ENCODE measurements around the gene CACNA2D3.
A peak's percentile ranks its signal among the peaks of the same experiment; 100 is the strongest.
"Not testable (repeated sequence)": the region's sequence is repeated elsewhere in the genome, so short reads cannot be mapped to it uniquely, and the experiment has no call there.

The CACNA2D3 gene

GRCh38 chr3:54954521-54954920, 832.2 kb downstream of the CACNA2D3 start:
- DNase-seq = no peak

- no peak for DNase-seq
Observed at GRCh38 chr3:54955496-54955895, 833.1 kb downstream of the CACNA2D3 start.

GRCh38 chr3:54955941-54956340, 833.6 kb downstream of the CACNA2D3 start:
- no peak for DNase-seq

DNA sequence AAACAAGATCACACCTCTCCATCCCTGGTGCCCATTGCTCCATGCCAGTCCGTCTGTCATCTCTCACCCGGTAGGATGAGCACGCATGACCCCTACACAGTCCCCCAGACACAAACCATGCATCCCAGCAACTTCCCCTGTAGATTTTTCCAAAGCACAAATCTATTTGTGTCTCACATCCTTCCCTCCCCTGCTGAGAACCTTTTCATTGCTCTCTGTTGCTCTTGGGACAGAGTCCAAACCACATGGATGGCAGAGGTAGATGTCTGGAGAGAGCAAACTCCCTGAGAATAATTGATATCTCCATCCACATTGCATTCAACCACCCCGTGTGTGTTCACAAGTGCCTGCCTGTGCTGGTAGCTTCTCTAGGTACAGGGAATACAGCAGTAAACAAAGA, 835.4 kb downstream of the CACNA2D3 start:
- DNase-seq = no peak

GRCh38 chr3:54960082-54960481, 837.7 kb downstream of the CACNA2D3 start:
- DNase-seq = peak; percentile 65

- DNase-seq = no peak
Observed at GRCh38 chr3:54960701-54961100, 838.3 kb downstream of the CACNA2D3 start.

DNA sequence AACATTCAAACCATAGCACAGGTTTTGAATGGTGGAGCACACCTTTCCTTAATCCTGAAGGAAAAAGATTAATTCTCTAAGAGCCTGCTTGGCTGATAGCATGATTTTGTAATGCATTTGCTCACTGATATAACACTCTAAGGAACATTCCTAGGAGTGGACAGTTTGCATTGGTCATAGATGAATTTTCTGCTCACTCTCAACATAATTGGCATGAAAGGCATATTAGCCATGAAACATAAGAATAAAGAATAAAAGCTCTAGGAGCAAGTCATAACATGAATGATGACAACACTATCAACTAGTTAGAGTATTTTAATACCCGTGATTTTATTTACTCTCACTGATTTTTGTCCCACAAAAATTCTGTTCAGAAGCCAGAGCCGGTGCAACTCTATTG, 839.8 kb downstream of the CACNA2D3 start:
- DNase-seq = no peak

DNA sequence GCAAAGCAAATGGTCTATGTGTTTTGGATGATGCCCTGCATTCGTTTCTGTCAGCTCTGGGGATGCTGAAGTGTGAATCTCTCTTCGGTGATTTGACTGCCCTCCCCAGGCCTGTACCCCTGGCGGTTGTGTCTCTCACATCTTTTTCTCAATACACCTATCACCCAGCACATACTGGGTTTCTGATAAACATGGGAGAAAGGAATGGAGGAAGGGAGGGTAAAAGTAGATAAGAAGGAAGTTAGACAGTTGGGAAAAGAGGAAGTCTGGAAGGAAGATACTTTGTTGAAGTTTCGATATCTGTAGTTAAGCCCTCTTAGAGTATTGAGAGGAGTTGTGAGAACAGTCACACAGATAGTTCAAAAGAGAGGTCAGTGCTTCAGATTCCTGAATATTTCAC, 841.3 kb downstream of the CACNA2D3 start:
- peak; percentile 85 for DNase-seq

GRCh38 chr3:54964081-54964480, 841.7 kb downstream of the CACNA2D3 start:
- DNase-seq = no peak

- no peak for DNase-seq
Observed at GRCh38 chr3:54965746-54966145, 843.4 kb downstream of the CACNA2D3 start.

DNA sequence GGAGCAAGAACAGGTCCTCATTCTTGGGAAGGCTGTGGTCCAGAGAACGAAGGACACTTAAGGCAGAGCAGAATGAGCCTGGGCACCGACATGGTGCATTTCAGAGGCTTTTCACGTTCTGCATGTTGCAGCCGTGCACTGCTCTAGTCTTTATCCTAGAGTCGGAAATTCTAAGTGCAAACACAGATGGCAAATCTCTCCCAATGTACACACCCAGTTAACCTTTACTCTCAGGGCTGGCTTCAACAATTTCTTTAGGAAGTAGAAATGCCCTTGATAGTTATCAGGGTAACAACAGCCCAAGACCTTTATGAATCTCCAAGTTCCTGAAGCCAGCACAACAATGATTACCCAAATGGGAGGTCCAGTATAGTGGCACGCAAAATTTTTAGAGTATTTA, 844.6 kb downstream of the CACNA2D3 start:
- no peak for DNase-seq

DNA sequence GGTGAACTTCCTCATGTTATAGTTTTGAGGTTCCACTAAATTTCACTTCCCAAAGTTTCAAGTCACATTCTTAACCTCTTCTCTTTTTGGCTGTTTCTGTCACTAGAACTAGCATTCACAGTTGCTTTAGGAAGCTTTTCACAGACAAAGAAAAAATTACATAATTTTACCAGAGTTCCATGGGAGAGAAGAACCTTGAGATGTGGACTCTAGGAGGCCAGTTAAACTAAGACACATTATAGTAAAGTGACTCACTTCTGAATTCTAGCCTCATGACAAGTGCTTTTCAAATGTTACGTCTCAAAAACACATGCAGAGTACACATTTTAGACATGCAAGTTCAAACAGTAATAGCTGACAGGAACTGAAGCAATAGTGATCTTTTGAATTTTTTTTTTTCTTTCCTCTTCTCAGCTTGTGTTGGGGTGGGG, 845.4 kb downstream of the CACNA2D3 start:
- DNase-seq = no peak

- no peak for DNase-seq
Observed at GRCh38 chr3:54968546-54969172, 846.3 kb downstream of the CACNA2D3 start.

DNA sequence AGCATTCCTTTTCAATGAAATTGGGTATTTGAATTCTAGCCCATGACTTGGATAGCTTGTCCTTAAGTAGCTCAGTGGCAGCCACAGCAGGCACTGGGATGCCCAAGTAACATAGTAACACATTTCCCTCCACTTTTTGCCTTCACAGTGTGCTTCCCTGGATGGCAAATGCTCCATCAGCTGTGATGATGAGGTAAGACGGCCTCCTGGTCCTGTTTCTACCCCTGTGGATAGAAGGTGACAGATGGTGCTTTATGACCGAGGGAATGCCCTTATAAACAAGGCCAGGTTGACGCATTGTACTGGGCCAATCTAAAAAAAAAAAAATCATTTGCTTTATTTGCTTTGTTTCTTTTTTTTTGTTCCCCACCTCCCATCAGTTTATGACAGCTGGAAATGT, 847.3 kb downstream of the CACNA2D3 start:
- DNase-seq = no peak

DNA sequence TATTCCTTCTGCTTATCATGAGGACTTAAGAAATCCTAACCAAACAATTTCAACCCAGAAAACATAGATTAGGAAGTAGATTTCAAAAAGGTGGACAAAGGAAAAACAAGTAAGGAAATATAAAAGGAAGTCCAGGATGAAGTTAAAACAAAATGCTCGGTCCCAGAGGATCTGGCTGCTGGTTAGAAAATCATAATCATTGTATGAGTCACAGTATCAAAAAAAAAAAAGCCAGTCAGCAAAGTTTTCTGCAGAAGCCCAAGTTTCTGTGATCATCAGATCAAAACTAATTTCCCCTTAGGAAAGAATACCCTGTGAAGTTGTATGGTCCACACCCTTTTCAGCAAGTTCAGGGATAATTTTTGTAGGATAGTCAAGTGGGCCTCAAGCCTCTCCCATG, 848.5 kb downstream of the CACNA2D3 start:
- DNase-seq = peak; percentile 7

DNA sequence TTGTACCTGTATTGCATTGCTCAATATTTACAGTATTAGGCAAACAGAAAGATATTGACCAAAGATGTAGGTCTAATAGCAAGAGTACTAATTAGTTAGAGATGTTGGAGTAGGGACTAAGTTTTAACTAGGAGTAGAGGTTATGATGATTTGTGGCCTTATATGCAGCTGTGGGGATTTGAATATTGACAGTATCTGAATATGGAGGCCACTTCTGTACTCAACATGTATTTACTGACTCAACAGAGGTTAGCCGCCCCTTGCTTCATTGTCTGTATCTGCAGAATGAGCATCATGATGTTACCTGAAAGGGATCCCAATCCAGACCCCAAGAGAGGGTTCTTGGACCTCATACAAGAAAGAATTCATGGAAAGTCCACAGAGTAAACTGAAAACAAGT, 855.1 kb downstream of the CACNA2D3 start:
- no peak for DNase-seq

- DNase-seq = not testable (repeated sequence)
Observed at GRCh38 chr3:54977946-54978345, 855.6 kb downstream of the CACNA2D3 start.

GRCh38 chr3:54982807-54983206, 860.5 kb downstream of the CACNA2D3 start:
- DNase-seq = no peak

DNA sequence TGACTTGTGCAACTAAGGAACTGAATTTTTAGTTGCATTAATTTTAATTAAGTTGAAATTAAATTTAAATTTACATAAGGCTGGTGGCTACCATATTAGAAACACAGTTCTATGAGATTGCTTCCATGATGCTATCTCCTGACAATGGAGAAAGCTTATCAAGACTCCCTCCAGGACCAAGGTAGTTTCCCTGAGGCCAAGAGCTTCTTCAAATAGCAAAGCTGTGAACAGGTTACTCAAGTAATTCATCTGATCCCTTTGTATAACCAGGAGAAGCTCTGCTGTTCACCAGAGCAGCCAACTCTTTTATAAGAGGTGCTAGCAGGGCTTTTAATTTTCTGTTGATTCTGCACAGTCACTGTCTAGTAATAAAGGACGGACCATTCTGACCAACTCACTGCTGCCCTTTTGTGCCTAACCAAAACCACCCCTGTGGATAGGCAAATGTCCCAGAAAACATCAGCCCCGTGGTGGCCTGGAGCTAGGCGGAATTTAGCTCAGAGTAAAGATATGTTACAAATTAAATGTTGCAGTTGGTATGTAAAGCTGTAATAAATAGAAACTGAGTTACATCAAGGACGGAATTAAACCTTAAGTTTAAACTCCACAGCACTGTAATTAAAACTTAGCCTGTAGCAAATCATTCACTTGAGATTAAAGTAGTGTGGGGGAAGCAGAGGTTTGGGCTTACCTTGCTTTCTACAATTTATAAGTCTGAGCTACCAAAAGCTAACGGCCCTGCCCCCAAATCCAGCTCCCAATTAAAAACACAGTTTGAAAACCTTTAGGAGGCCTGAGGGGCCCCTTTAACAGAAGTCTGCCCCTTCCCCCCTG, 861.1 kb downstream of the CACNA2D3 start:
- no peak for DNase-seq

DNA sequence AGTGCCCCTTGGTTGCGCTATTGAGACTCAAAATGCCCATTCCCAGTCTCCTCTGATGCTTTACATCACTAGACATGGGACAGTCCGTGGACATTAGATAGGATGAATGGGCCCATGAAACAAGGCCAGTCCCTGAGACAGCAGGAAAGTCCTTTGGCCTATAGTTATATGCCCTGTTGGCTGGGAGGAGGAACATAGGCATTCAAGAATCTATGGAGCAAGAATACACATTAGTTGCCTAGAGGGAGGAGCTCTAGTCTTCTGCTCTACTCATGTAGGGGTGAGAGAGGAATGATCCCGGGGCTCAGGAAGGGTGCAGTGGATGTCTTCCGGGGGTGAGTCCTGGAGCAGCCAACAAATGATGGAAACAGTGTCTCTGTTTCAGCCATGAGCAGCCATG, 863.5 kb downstream of the CACNA2D3 start:
- no peak for DNase-seq

DNA sequence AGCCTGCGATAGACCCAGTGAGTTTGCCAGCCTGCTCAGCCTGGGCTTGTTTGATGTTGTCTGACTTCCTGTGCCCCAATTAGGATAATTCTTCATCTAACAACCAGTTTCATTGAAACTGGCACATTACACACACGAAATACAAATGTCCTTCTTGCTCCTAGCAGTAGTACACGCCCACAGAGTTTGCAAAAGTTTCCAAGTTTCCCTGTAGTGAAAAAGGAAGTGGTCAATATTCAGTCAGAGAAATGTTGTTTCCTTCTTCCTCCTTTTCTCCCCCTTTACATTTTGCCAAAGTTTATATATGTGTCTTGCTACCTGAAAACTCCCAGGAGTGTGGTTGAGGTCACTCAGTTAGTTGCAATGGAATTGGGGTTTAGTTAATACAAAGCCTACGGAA, 863.9 kb downstream of the CACNA2D3 start:
- peak; percentile 30 for DNase-seq

- no peak for DNase-seq
Observed at GRCh38 chr3:54987719-54988118, 865.4 kb downstream of the CACNA2D3 start.

DNA sequence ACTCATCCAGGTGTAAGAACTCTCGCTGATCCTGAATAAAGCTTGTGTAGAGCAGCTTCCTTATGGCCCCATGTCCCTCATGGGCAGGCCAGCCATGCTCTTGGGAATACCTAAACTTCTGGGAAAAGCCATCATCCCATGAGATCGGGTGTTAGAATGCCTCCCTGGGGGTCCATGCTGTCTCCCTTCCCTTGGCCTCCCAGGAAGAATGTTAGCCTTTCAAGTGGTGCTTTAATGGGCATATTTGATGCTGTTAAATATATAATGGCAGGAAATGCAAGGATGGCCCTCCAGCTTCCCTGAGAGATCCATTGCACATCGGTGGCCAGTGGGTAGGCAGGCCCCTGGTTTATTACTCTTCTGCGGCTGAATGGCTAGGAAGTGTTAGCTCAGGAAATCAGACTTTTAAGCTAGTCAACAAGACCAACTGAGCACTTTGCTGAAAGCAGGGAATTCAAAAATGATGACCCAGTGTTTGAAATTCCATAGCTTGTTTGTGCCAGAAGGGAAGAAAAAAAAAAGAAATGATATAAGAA, 866.0 kb downstream of the CACNA2D3 start:
- no peak for DNase-seq
